HEK293 (cell line): ENCODE data around the gene AADACL3.

Source experiments
- CTCF ChIA-PET: fragments of 350-600 bp; formaldehyde crosslinking; extraction: SDS; loops from one replicate; lab custom pipeline; 2021; ENCODE audit warnings: antibody characterized with exemption; lab: Yijun Ruan, JAX
- POLR2A ChIA-PET: fragments of 300-600 bp; formaldehyde crosslinking; extraction: SDS; loops from one replicate; lab custom pipeline; 2020; ENCODE audit warnings: antibody characterized with exemption, inconsistent platforms; lab: Yijun Ruan, JAX
- H3K27ac ChIP-seq: fragments of 200-500 bp; sonication (Bioruptor generic); 2 replicates; pipeline ENCODE4 v1.5.1; 2014; ENCODE audit warnings: low read depth, low read length, control low read depth, inconsistent platforms; ENCODE audit errors: extremely low read depth
- H3K36me3 ChIP-seq, 2 experiments: fragments of 200-500 bp in 1 of 2; sonication (Bioruptor generic) in 1 of 2; 1 replicate in 1 of 2; 2 replicates in 1 of 2; pipeline ENCODE4 v1.5.1; 2014 to 2017; ENCODE audit warnings: inconsistent platforms in 2 of 2, low read length in 2 of 2; ENCODE audit not compliant: control insufficient read depth in 2 of 2, insufficient read depth in 1 of 2
- H3K4me1 ChIP-seq: fragments of 200-500 bp; sonication (Bioruptor generic); 2 replicates; pipeline ENCODE4 v1.5.1; 2014; ENCODE audit warnings: mild to moderate bottlenecking, low read length, inconsistent platforms; ENCODE audit not compliant: control insufficient read depth, insufficient read depth
- H3K4me3 ChIP-seq: 2 replicates; pipeline ENCODE4 v1.5.1; 2011; ENCODE audit warnings: low read depth, mild to moderate bottlenecking, control low read depth, low read length, moderate library complexity
- H3K9me3 ChIP-seq: fragments of 200-500 bp; sonication (Bioruptor generic); 2 replicates; pipeline ENCODE4 v1.5.1; 2014; ENCODE audit warnings: low read depth, low read length, inconsistent platforms; ENCODE audit not compliant: control insufficient read depth, insufficient read depth
- EGR2 ChIP-seq: fragments of 450-650 bp; formaldehyde crosslinking; IDR thresholded peaks from 2 replicates; pipeline ENCODE4 v1.5.1; 2016; ENCODE audit warnings: low read depth, missing biosample characterization, missing genetic modification characterization
- GLI2 ChIP-seq: fragments of 450-650 bp; formaldehyde crosslinking; IDR thresholded peaks from 2 replicates; pipeline ENCODE4; 2017; ENCODE audit warnings: missing biosample characterization, missing genetic modification characterization, low read depth, borderline replicate concordance
- KLF10 ChIP-seq: fragments of 450-650 bp; IDR thresholded peaks from 2 replicates; pipeline ENCODE4 v1.5.1; 2018; ENCODE audit warnings: missing biosample characterization, mild to moderate bottlenecking, missing genetic modification characterization
- KLF7 ChIP-seq: fragments of 450-650 bp; formaldehyde crosslinking; IDR thresholded peaks from 2 replicates; pipeline ENCODE4 v1.5.1; 2016; ENCODE audit warnings: missing biosample characterization, missing genetic modification characterization, borderline replicate concordance
- KLF8 ChIP-seq: fragments of 450-650 bp; formaldehyde crosslinking; IDR thresholded peaks from 2 replicates; pipeline ENCODE4 v1.5.1; 2016; ENCODE audit warnings: missing biosample characterization, missing genetic modification characterization
- MZF1 ChIP-seq: fragments of 450-650 bp; formaldehyde crosslinking; IDR thresholded peaks from 2 replicates; pipeline ENCODE4 v1.5.1; 2017; ENCODE audit warnings: missing biosample characterization, missing genetic modification characterization, borderline replicate concordance
- SCRT1 ChIP-seq: fragments of 450-650 bp; formaldehyde crosslinking; IDR thresholded peaks from 2 replicates; pipeline ENCODE4 v1.5.1; 2016; ENCODE audit warnings: missing biosample characterization, missing genetic modification characterization, borderline replicate concordance
- ZFHX2 ChIP-seq: fragments of 450-650 bp; formaldehyde crosslinking; conservative IDR thresholded peaks from 2 replicates; pipeline ENCODE4 v1.5.1; 2016; ENCODE audit warnings: missing biosample characterization, missing genetic modification characterization
- ZFP3 ChIP-seq: fragments of 450-650 bp; formaldehyde crosslinking; IDR thresholded peaks from 2 replicates; pipeline ENCODE4 v1.5.1; 2016; ENCODE audit warnings: low read depth, missing biosample characterization, missing genetic modification characterization
- ZFP69B ChIP-seq: fragments of 450-650 bp; formaldehyde crosslinking; IDR thresholded peaks from 2 replicates; pipeline ENCODE4 v1.5.1; 2016; ENCODE audit warnings: missing biosample characterization, missing genetic modification characterization
- ZNF121 ChIP-seq: fragments of 450-650 bp; formaldehyde crosslinking; IDR thresholded peaks from 2 replicates; pipeline ENCODE4 v1.5.1; 2016; ENCODE audit warnings: missing biosample characterization, missing genetic modification characterization
- ZNF155 ChIP-seq: fragments of 450-650 bp; formaldehyde crosslinking; IDR thresholded peaks from 2 replicates; pipeline ENCODE4 v1.5.1; 2016; ENCODE audit warnings: missing biosample characterization, missing genetic modification characterization
- ZNF292 ChIP-seq: fragments of 450-650 bp; formaldehyde crosslinking; IDR thresholded peaks from 2 replicates; pipeline ENCODE4 v1.5.1; 2016; ENCODE audit warnings: low read depth, missing biosample characterization, missing genetic modification characterization, borderline replicate concordance
- ZNF302 ChIP-seq: fragments of 450-650 bp; formaldehyde crosslinking; IDR thresholded peaks from 2 replicates; pipeline ENCODE4 v1.5.1; 2016; ENCODE audit warnings: missing biosample characterization, missing genetic modification characterization, low read depth
- ZNF394 ChIP-seq: fragments of 450-650 bp; formaldehyde crosslinking; IDR thresholded peaks from 2 replicates; pipeline ENCODE4 v1.5.1; 2016; ENCODE audit warnings: missing biosample characterization, missing genetic modification characterization, mild to moderate bottlenecking, moderate library complexity, borderline replicate concordance
- ZNF433 ChIP-seq: fragments of 450-650 bp; formaldehyde crosslinking; IDR thresholded peaks from 2 replicates; pipeline ENCODE4 v1.5.1; 2016; ENCODE audit warnings: missing biosample characterization, missing genetic modification characterization, low read depth
- ZNF449 ChIP-seq: fragments of 450-650 bp; formaldehyde crosslinking; IDR thresholded peaks from 2 replicates; pipeline ENCODE4 v1.5.1; 2017; ENCODE audit warnings: missing biosample characterization, mild to moderate bottlenecking, missing genetic modification characterization, moderate library complexity
- ZNF521 ChIP-seq: fragments of 450-650 bp; formaldehyde crosslinking; IDR thresholded peaks from 2 replicates; pipeline ENCODE4 v1.5.1; 2017; ENCODE audit warnings: missing biosample characterization, mild to moderate bottlenecking, missing genetic modification characterization
- ZNF529 ChIP-seq: fragments of 450-650 bp; formaldehyde crosslinking; IDR thresholded peaks from 2 replicates; pipeline ENCODE4 v1.5.1; 2017; ENCODE audit warnings: missing genetic modification characterization, missing biosample characterization; ENCODE audit not compliant: insufficient replicate concordance
- ZNF548 ChIP-seq: fragments of 450-650 bp; formaldehyde crosslinking; IDR thresholded peaks from 2 replicates; pipeline ENCODE4 v1.5.1; 2016; ENCODE audit warnings: missing biosample characterization, missing genetic modification characterization
- ZNF677 ChIP-seq: fragments of 450-650 bp; IDR thresholded peaks from 2 replicates; pipeline ENCODE4 v1.5.0; 2018; ENCODE audit warnings: missing biosample characterization, mild to moderate bottlenecking, missing genetic modification characterization, moderate library complexity
- ZNF747 ChIP-seq: fragments of 450-650 bp; formaldehyde crosslinking; IDR thresholded peaks from 2 replicates; pipeline ENCODE4 v1.5.1; 2016; ENCODE audit warnings: missing biosample characterization, missing genetic modification characterization
- ZNF830 ChIP-seq: fragments of 450-650 bp; IDR thresholded peaks from 2 replicates; pipeline ENCODE4 v1.5.0; 2018; ENCODE audit warnings: missing biosample characterization, missing genetic modification characterization, low read depth, mild to moderate bottlenecking, moderate library complexity
- ZXDB ChIP-seq: fragments of 450-650 bp; formaldehyde crosslinking; IDR thresholded peaks from 2 replicates; pipeline ENCODE4 v1.5.1; 2016; ENCODE audit warnings: missing biosample characterization, missing genetic modification characterization
- TF ChIP-seq, protein P1 (sequence below): fragments of 450-650 bp; formaldehyde crosslinking; IDR thresholded peaks from 2 replicates; pipeline ENCODE4 v1.5.1; 2016; ENCODE audit warnings: missing biosample characterization, missing genetic modification characterization
- TF ChIP-seq, protein P2 (sequence below): fragments of 450-650 bp; formaldehyde crosslinking; IDR thresholded peaks from 2 replicates; pipeline ENCODE4 v1.5.1; 2016; ENCODE audit warnings: missing biosample characterization, missing genetic modification characterization
- TF ChIP-seq, protein P3 (sequence below): fragments of 450-650 bp; IDR thresholded peaks from 2 replicates; pipeline ENCODE4 v1.5.1; 2018; ENCODE audit warnings: missing biosample characterization, mild to moderate bottlenecking, missing genetic modification characterization
- TF ChIP-seq, protein P4 (sequence below): fragments of 450-650 bp; formaldehyde crosslinking; IDR thresholded peaks from 2 replicates; pipeline ENCODE4 v1.5.1; 2016; ENCODE audit warnings: missing biosample characterization, missing genetic modification characterization

AADACL3 gene

GRCh38 chr1:12711536-12711935 lies 4.4 kb upstream of the AADACL3 start:
- no peak overlapping the region for H3K4me3 ChIP-seq
- ChIA-PET POLR2A (no interaction called here), CTCF (no interaction called here)

DNA sequence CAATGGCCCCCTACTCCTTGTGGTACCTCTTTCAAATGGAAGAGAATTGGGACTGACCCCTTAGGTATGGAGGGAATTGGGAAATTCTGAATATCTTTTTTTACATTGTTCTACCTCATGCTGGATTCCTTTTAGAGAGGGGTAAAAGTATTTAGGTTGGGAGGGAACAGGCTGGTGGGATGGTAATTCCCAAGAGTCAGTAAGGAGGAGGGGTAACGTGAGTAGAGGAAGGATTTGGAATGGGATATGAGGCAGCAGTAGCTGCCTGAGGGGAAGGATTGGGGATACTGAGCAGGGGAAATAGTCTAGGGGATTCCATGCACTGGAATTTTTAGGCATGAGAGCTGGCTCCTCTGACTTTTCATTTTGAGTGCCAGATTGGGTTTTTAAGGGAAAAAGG lies 3.8 kb upstream of the AADACL3 start:
- TF ChIP-seq ZNF449 (no peak), MZF1 (no peak), ZFHX2 (tag by site-specific recombination) (no peak), ZFP3 (no peak), ZNF529 (no peak), ZNF677 (tag by site-specific recombination) (no peak), ZNF433 (tag by site-specific recombination) (no peak), ZXDB (tag by site-specific recombination) (no peak), ZNF548 (tag by site-specific recombination) (no peak), ZNF394 (no peak)
- TF ChIP-seq, protein P1, sequence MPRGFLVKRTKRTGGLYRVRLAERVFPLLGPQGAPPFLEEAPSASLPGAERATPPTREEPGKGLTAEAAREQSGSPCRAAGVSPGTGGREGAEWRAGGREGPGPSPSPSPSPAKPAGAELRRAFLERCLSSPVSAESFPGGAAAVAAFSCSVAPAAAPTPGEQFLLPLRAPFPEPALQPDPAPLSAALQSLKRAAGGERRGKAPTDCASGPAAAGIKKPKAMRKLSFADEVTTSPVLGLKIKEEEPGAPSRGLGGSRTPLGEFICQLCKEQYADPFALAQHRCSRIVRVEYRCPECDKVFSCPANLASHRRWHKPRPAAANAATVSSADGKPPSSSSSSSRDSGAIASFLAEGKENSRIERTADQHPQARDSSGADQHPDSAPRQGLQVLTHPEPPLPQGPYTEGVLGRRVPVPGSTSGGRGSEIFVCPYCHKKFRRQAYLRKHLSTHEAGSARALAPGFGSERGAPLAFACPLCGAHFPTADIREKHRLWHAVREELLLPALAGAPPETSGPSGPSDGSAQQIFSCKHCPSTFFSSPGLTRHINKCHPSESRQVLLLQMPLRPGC: no peak
- TF ChIP-seq, protein P2, sequence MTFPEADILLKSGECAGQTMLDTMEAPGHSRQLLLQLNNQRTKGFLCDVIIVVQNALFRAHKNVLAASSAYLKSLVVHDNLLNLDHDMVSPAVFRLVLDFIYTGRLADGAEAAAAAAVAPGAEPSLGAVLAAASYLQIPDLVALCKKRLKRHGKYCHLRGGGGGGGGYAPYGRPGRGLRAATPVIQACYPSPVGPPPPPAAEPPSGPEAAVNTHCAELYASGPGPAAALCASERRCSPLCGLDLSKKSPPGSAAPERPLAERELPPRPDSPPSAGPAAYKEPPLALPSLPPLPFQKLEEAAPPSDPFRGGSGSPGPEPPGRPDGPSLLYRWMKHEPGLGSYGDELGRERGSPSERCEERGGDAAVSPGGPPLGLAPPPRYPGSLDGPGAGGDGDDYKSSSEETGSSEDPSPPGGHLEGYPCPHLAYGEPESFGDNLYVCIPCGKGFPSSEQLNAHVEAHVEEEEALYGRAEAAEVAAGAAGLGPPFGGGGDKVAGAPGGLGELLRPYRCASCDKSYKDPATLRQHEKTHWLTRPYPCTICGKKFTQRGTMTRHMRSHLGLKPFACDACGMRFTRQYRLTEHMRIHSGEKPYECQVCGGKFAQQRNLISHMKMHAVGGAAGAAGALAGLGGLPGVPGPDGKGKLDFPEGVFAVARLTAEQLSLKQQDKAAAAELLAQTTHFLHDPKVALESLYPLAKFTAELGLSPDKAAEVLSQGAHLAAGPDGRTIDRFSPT (tag by site-specific recombination): no peak
- TF ChIP-seq, protein P3, sequence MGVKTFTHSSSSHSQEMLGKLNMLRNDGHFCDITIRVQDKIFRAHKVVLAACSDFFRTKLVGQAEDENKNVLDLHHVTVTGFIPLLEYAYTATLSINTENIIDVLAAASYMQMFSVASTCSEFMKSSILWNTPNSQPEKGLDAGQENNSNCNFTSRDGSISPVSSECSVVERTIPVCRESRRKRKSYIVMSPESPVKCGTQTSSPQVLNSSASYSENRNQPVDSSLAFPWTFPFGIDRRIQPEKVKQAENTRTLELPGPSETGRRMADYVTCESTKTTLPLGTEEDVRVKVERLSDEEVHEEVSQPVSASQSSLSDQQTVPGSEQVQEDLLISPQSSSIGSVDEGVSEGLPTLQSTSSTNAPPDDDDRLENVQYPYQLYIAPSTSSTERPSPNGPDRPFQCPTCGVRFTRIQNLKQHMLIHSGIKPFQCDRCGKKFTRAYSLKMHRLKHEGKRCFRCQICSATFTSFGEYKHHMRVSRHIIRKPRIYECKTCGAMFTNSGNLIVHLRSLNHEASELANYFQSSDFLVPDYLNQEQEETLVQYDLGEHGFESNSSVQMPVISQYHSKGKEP (tag by site-specific recombination): no peak
- H3K9me3 ChIP-seq: no peaks in the 10 kb centered on the region
- no peaks in the 10 kb centered on the region for H3K36me3 ChIP-seq
- H3K4me1 ChIP-seq: no peaks in the 10 kb centered on the region
- no peak overlapping the region for H3K4me3 ChIP-seq
- CTCF ChIA-PET: no interaction called here
- H3K27ac ChIP-seq: no peak overlapping the region
- POLR2A ChIA-PET: no interaction called here

More at GRCh38 chr1:12711536-12711935, 4.4 kb upstream of the AADACL3 start:
- H3K27ac ChIP-seq: no peak overlapping the region
- TF ChIP-seq EGR2 (no peak), ZNF121 (no peak), GLI2 (no peak), ZNF521 (tag by site-specific recombination) (no peak), KLF10 (tag by site-specific recombination) (no peak), ZFP69B (tag by site-specific recombination) (no peak), KLF7 (tag by site-specific recombination) (no peak), ZNF747 (tag by site-specific recombination) (no peak), SCRT1 (tag by site-specific recombination) (no peak), ZNF433 (tag by site-specific recombination) (no peak), ZNF292 (tag by site-specific recombination) (no peak), KLF8 (no peak), ZNF155 (tag by site-specific recombination) (no peak), ZNF302 (tag by site-specific recombination) (no peak), ZNF830 (tag by site-specific recombination) (no peak)
- TF ChIP-seq, protein P4, sequence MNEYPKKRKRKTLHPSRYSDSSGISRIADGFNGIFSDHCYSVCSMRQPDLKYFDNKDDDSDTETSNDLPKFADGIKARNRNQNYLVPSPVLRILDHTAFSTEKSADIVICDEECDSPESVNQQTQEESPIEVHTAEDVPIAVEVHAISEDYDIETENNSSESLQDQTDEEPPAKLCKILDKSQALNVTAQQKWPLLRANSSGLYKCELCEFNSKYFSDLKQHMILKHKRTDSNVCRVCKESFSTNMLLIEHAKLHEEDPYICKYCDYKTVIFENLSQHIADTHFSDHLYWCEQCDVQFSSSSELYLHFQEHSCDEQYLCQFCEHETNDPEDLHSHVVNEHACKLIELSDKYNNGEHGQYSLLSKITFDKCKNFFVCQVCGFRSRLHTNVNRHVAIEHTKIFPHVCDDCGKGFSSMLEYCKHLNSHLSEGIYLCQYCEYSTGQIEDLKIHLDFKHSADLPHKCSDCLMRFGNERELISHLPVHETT: no peak
- H3K36me3 ChIP-seq: no peaks in the 10 kb centered on the region
- H3K4me1 ChIP-seq: no peaks in the 10 kb centered on the region
- no peaks in the 10 kb centered on the region for H3K9me3 ChIP-seq
